ENCODE results near the gene AFMID. TPM values are rescaled to one million over a fixed set of nuclear protein-coding genes. Genes with fewer than 3 reads are reported as not detected.
"Not testable (repeated sequence)": the region's sequence is repeated elsewhere in the genome, so short reads cannot be mapped to it uniquely, and the experiment has no call there.

Gene AFMID
- total RNA-seq: 31.0 and 33.4 TPM in 2 replicates

GRCh38 chr17:78186692-78187595 lies at the start of gene AFMID, which contains the start of gene TK1:
TSS of gene AFMID (plus strand) at chr17:78187362. CDS start at chr17:78187371, 9 bp downstream.
TSS of gene TK1 (minus strand) at chr17:78187052. CDS start at chr17:78186994, 58 bp downstream.
- H3K27ac Mint-ChIP-seq: peak within 1 kb of the TSS; percentile 76
- H3K4me1 Mint-ChIP-seq: peaks cover 32% of the 10 kb centered on the region
- intact Hi-C loops (cut with micrococcal nuclease): loop anchor here (1.0 kb wide), 3 partner anchors 18 to 47 kb away; partner anchors contain the start of gene BIRC5

GRCh38 chr17:78137392-78138203 lies 49.6 kb upstream of the AFMID start:
- Mint-ChIP-seq H3K4me1 (peaks cover 70% of the 10 kb centered on the region), H3K36me3 (ENCODE audit: low read depth) (peaks cover 69% of the 10 kb centered on the region), H3K4me3 (peak overlapping the region; percentile 48), H3K9me3 (no peaks in the 10 kb centered on the region), H3K27ac (peak overlapping the region; percentile 60), H3K27me3 (no peaks in the 10 kb centered on the region)
- peak; percentile 83 for DNase-seq
- intact Hi-C loops (cut with micrococcal nuclease): no loop called here

More at GRCh38 chr17:78186692-78187595, at the start of gene AFMID, which contains the start of gene TK1:
- Mint-ChIP-seq H3K4me3 (peak within 1 kb of the TSS; percentile 86), H3K9me3 (no peaks in the 10 kb centered on the region), H3K36me3 (ENCODE audit: low read depth) (peaks cover 17% of the 10 kb centered on the region), H3K27me3 (no peaks in the 10 kb centered on the region)
- peak; percentile 97 for DNase-seq

GRCh38 chr17:78138204-78139060 lies 48.7 kb upstream of the AFMID start:
- Mint-ChIP-seq H3K4me3 (no peak overlapping the region), H3K36me3 (ENCODE audit: low read depth) (peaks cover 64% of the 10 kb centered on the region), H3K27me3 (no peaks in the 10 kb centered on the region), H3K4me1 (peaks cover 64% of the 10 kb centered on the region), H3K27ac (peak overlapping the region; percentile 60), H3K9me3 (no peaks in the 10 kb centered on the region)
- intact Hi-C loops (cut with micrococcal nuclease): no loop called here
- DNase-seq: peak; percentile 62

- not testable (repeated sequence) for H3K27me3 Mint-ChIP-seq, H3K9me3 Mint-ChIP-seq, DNase-seq
- intact Hi-C loops (cut with micrococcal nuclease): loop anchor here (1.0 kb wide), 3 partner anchors 10 to 74 kb away; partner anchors contain the start of genes AFMID, BIRC5, TK1 and TMC8
- H3K4me1 Mint-ChIP-seq: peaks cover 52% of the 10 kb centered on the region
- peak overlapping the region; percentile 31 for H3K4me3 Mint-ChIP-seq
- H3K27ac Mint-ChIP-seq: peak overlapping the region; percentile 76
- peaks cover 51% of the 10 kb centered on the region for H3K36me3 Mint-ChIP-seq (ENCODE audit: low read depth)
Measured at GRCh38 chr17:78139861-78140168, 47.3 kb upstream of the AFMID start.

GRCh38 chr17:78140169-78141051 lies 46.8 kb upstream of the AFMID start:
- peaks cover 48% of the 10 kb centered on the region for H3K4me1 Mint-ChIP-seq
- H3K4me3 Mint-ChIP-seq: peak overlapping the region; percentile 31
- no peaks in the 10 kb centered on the region for H3K9me3 Mint-ChIP-seq
- peak overlapping the region; percentile 76 for H3K27ac Mint-ChIP-seq
- intact Hi-C loops (cut with micrococcal nuclease): loop anchor here (1.0 kb wide), 3 partner anchors 10 to 74 kb away; partner anchors contain the start of genes AFMID, BIRC5, TK1 and TMC8
- no peaks in the 10 kb centered on the region for H3K27me3 Mint-ChIP-seq
- DNase-seq: peak; percentile 99
- H3K36me3 Mint-ChIP-seq (ENCODE audit: low read depth): peaks cover 46% of the 10 kb centered on the region

GRCh38 chr17:78141437-78142118 lies 45.6 kb upstream of the AFMID start:
- Mint-ChIP-seq H3K27ac (no peak overlapping the region), H3K4me1 (peaks cover 38% of the 10 kb centered on the region)

GRCh38 chr17:78142119-78142861 lies 44.9 kb upstream of the AFMID start:
- H3K9me3 Mint-ChIP-seq: no peaks in the 10 kb centered on the region
- DNase-seq: no peak
- H3K36me3 Mint-ChIP-seq (ENCODE audit: low read depth): peaks cover 29% of the 10 kb centered on the region
- no peaks in the 10 kb centered on the region for H3K27me3 Mint-ChIP-seq
- H3K27ac Mint-ChIP-seq: no peak overlapping the region
- intact Hi-C loops (cut with micrococcal nuclease): no loop called here
- no peak overlapping the region for H3K4me3 Mint-ChIP-seq
- H3K4me1 Mint-ChIP-seq: peaks cover 32% of the 10 kb centered on the region

More at GRCh38 chr17:78141437-78142118, 45.6 kb upstream of the AFMID start:
- H3K4me3 Mint-ChIP-seq: no peak overlapping the region
- DNase-seq: no peak
- H3K27me3 Mint-ChIP-seq: no peaks in the 10 kb centered on the region
- H3K9me3 Mint-ChIP-seq: no peaks in the 10 kb centered on the region
- H3K36me3 Mint-ChIP-seq (ENCODE audit: low read depth): peaks cover 36% of the 10 kb centered on the region
- intact Hi-C loops (cut with micrococcal nuclease): no loop called here

- Mint-ChIP-seq H3K4me3 (no peak overlapping the region), H3K27ac (no peak overlapping the region), H3K9me3 (no peaks in the 10 kb centered on the region), H3K4me1 (peaks cover 27% of the 10 kb centered on the region), H3K36me3 (ENCODE audit: low read depth) (peaks cover 22% of the 10 kb centered on the region), H3K27me3 (peaks cover under 1% of the 10 kb centered on the region)
- intact Hi-C loops (cut with micrococcal nuclease): no loop called here
- no peak for DNase-seq
Measured at GRCh38 chr17:78143214-78144146, 43.7 kb upstream of the AFMID start.

GRCh38 chr17:78144147-78144719 lies 42.9 kb upstream of the AFMID start:
- Mint-ChIP-seq H3K36me3 (ENCODE audit: low read depth) (peaks cover 16% of the 10 kb centered on the region), H3K27me3 (peaks cover 3% of the 10 kb centered on the region), H3K27ac (no peak overlapping the region), H3K4me1 (peaks cover 23% of the 10 kb centered on the region), H3K9me3 (no peaks in the 10 kb centered on the region), H3K4me3 (no peak overlapping the region)
- peak; percentile 62 for DNase-seq
- intact Hi-C loops (cut with micrococcal nuclease): no loop called here

GRCh38 chr17:78144736-78145641 lies 42.2 kb upstream of the AFMID start:
- peaks cover 19% of the 10 kb centered on the region for H3K4me1 Mint-ChIP-seq
- no peak overlapping the region for H3K27ac Mint-ChIP-seq
- peaks cover 3% of the 10 kb centered on the region for H3K27me3 Mint-ChIP-seq
- H3K9me3 Mint-ChIP-seq: no peaks in the 10 kb centered on the region
- H3K36me3 Mint-ChIP-seq (ENCODE audit: low read depth): peaks cover 12% of the 10 kb centered on the region
- intact Hi-C loops (cut with micrococcal nuclease): no loop called here
- DNase-seq: peak; percentile 60
- no peak overlapping the region for H3K4me3 Mint-ChIP-seq

Measured in activated CD4-positive, alpha-beta T cell treated with anti-CD3 and anti-CD28 coated beads, Interleukin-2, amount 10 ng/mL, durations not matched to agents 24 days and 14 days (primary cell).